ENCODE results near the gene KDF1.

Gene KDF1

DNA sequence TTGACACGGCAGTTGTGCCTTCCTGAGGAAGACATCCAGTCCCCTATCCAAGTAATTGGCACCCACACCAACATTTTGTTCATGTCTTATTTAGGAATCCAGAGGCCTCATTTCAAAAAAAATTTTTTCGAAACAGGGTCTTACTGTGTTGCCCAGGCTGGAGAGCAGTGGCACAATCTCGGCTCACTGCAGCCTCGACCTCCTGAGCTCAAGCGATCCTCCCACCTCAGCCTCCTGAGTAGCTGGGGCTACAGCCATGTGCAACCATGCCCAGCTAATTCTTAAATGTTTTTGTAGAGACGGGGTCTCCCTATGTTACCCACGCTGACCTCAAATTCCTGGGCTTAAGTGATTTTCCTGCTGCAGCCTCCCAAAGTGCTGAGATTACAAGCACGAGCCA is 24.0 kb upstream of the KDF1 start:
- no peak for TF ChIP-seq EZH2 (IDR thresholded peaks at IDR 0.05; ENCODE audit: borderline replicate concordance, low read length)
- TF ChIP-seq, protein P1, sequence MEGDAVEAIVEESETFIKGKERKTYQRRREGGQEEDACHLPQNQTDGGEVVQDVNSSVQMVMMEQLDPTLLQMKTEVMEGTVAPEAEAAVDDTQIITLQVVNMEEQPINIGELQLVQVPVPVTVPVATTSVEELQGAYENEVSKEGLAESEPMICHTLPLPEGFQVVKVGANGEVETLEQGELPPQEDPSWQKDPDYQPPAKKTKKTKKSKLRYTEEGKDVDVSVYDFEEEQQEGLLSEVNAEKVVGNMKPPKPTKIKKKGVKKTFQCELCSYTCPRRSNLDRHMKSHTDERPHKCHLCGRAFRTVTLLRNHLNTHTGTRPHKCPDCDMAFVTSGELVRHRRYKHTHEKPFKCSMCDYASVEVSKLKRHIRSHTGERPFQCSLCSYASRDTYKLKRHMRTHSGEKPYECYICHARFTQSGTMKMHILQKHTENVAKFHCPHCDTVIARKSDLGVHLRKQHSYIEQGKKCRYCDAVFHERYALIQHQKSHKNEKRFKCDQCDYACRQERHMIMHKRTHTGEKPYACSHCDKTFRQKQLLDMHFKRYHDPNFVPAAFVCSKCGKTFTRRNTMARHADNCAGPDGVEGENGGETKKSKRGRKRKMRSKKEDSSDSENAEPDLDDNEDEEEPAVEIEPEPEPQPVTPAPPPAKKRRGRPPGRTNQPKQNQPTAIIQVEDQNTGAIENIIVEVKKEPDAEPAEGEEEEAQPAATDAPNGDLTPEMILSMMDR (IDR thresholded peaks at IDR 0.05; ENCODE audit: low read length): no peak

DNA sequence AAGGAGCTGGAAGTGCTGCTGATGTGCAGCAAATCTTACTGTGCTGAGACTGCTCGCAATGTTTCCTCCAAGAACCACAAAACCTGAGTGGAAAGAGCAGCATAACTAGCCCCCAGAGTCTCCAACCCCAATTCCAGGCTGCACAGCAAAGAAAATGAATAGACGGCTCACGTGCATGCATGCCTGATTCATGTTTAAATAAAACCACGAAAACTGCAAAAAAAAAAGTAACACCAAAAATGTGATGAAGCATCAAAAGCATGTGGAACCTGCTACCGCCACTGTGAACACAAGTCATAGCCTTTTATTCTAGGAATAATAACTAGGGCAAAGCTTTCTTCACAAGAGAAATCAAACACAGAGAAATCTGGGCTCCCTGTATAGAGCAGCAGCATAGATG is 23.6 kb upstream of the KDF1 start:
- Histone ChIP-seq H3K4me1 (ENCODE audit: insufficient read depth, low read length, severe bottlenecking) (no peaks in the 10 kb centered on the region), H3K4me3 (ENCODE audit: low read depth, low read length, poor library complexity, severe bottlenecking) (no peak overlapping the region), H3K36me3 (ENCODE audit: insufficient read depth, low read length) (no peaks in the 10 kb centered on the region), H3K4me2 (ENCODE audit: low read length) (no peak overlapping the region), H4K20me1 (ENCODE audit: insufficient read depth, low read length) (no peaks in the 10 kb centered on the region), H3K9ac (ENCODE audit: low read length) (no peak overlapping the region), H3F3A (ENCODE audit: insufficient read depth, low read length) (no peaks in the 10 kb centered on the region), H3K9me2 (ENCODE audit: low read depth, low read length) (no peaks in the 10 kb centered on the region), H3K9me3 (ENCODE audit: low read length) (no peaks in the 10 kb centered on the region), H3K79me2 (ENCODE audit: insufficient read depth, low read length) (no peaks in the 10 kb centered on the region), H2AFZ (ENCODE audit: low read length) (no peak overlapping the region), H3K27me3 (ENCODE audit: insufficient read depth, low read length) (no peaks in the 10 kb centered on the region), H3K27ac (ENCODE audit: low read depth, low read length, poor library complexity, severe bottlenecking) (no peak overlapping the region)
- TF ChIP-seq, protein P1 (IDR thresholded peaks at IDR 0.05; ENCODE audit: low read length): no peak
- no peak for TF ChIP-seq EZH2 (IDR thresholded peaks at IDR 0.05; ENCODE audit: borderline replicate concordance, low read length)

More for the DNA sequence above, 24.0 kb upstream of the KDF1 start:
- no peak overlapping the region for H3K4me2 ChIP-seq (ENCODE audit: low read length)
- no peaks in the 10 kb centered on the region for H3K9me2 ChIP-seq (ENCODE audit: low read depth, low read length)
- H3K27me3 ChIP-seq (ENCODE audit: insufficient read depth, low read length): no peaks in the 10 kb centered on the region
- H3K27ac ChIP-seq (ENCODE audit: low read depth, low read length, poor library complexity, severe bottlenecking): no peak overlapping the region
- no peaks in the 10 kb centered on the region for H3K79me2 ChIP-seq (ENCODE audit: insufficient read depth, low read length)
- no peak overlapping the region for H3K9ac ChIP-seq (ENCODE audit: low read length)
- H3K9me3 ChIP-seq (ENCODE audit: low read length): no peaks in the 10 kb centered on the region
- H3F3A ChIP-seq (ENCODE audit: insufficient read depth, low read length): no peaks in the 10 kb centered on the region
- no peak overlapping the region for H3K4me3 ChIP-seq (ENCODE audit: low read depth, low read length, poor library complexity, severe bottlenecking)
- no peaks in the 10 kb centered on the region for H3K36me3 ChIP-seq (ENCODE audit: insufficient read depth, low read length)
- no peaks in the 10 kb centered on the region for H3K4me1 ChIP-seq (ENCODE audit: insufficient read depth, low read length, severe bottlenecking)
- no peaks in the 10 kb centered on the region for H4K20me1 ChIP-seq (ENCODE audit: insufficient read depth, low read length)
- H2AFZ ChIP-seq (ENCODE audit: low read length): no peak overlapping the region

DNA sequence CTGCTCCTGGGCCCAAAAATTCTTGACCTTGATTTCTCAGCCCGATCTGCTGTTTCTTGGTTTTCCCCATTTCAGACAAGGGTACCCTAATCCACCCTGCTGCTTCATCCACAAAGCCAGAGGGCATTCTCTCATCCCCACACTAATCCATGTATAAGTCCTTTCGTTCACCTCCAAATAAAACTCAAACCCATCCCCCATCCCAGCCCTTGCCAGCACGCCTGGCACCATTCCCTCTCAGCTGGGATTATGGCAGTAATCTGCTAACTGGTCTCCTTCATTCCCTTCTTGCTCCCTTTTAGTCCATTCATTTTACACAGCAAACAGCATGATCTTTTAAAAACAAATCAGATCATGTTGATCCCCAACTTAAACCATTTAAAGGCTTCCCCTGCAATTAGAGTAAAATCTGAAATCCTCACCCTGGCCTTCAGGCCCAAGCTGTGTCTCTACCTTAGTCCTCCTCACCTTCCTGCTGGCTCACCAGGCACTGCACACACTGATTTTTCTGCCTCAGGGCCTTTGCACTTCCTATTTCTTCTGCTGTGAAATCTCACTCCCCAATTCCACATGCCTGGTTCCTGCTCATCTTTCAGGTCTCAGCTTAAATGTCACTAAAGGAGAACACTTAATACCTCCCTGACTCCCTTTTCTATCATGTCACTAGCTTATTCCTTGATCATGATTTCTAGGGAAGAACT is 21.0 kb upstream of the KDF1 start:
- Histone ChIP-seq H4K20me1 (ENCODE audit: insufficient read depth, low read length) (no peaks in the 10 kb centered on the region), H3K9me2 (ENCODE audit: low read depth, low read length) (no peaks in the 10 kb centered on the region), H3F3A (ENCODE audit: insufficient read depth, low read length) (no peaks in the 10 kb centered on the region), H3K79me2 (ENCODE audit: insufficient read depth, low read length) (no peaks in the 10 kb centered on the region), H3K27me3 (ENCODE audit: insufficient read depth, low read length) (no peaks in the 10 kb centered on the region), H3K4me1 (ENCODE audit: insufficient read depth, low read length, severe bottlenecking) (no peaks in the 10 kb centered on the region), H2AFZ (ENCODE audit: low read length) (no peak overlapping the region), H3K4me2 (ENCODE audit: low read length) (no peak overlapping the region), H3K9ac (ENCODE audit: low read length) (no peak overlapping the region), H3K9me3 (ENCODE audit: low read length) (no peaks in the 10 kb centered on the region), H3K4me3 (ENCODE audit: low read depth, low read length, poor library complexity, severe bottlenecking) (no peak overlapping the region), H3K27ac (ENCODE audit: low read depth, low read length, poor library complexity, severe bottlenecking) (no peak overlapping the region), H3K36me3 (ENCODE audit: insufficient read depth, low read length) (no peaks in the 10 kb centered on the region)
- TF ChIP-seq EZH2 (IDR thresholded peaks at IDR 0.05; ENCODE audit: borderline replicate concordance, low read length): no peak
- TF ChIP-seq, protein P1 (IDR thresholded peaks at IDR 0.05; ENCODE audit: low read length): no peak
